ENCODE measurements around the gene GSTM2. TPM values are rescaled to one million over a fixed set of nuclear protein-coding genes. Genes with fewer than 3 reads are reported as not detected.

GSTM2 gene
- total RNA-seq, 4 donors from 2014 or later = 27.0 to 87.5 (median 57.2) TPM

DNA sequence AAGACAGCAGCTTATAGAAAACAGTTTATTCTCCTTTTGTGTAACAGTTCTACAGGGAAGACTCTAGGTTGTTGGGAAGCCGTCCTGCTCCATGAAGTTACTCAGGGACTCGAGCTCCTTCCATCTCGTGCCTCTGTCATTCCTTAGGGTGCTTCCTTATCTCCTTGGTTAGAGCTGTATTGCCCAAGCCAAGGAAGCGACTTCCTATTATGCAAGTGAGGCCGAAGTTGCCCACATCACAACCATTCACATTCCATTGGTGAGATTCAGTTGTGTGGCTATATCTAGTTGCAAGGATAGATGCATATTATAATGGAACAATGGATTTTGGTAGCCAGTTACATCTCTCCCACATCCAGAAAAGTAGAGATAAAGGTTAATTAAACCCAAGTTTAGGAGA is 53.2 kb downstream of the GSTM2 start:
- no peak for DNase-seq
- Histone ChIP-seq H3K9me3 (no peaks in the 10 kb centered on the region), H3K36me3 (no peaks in the 10 kb centered on the region), H3K27ac (no peak overlapping the region), H3K4me3 (no peak overlapping the region), H3K27me3 (no peaks in the 10 kb centered on the region), H3K4me1 (peaks cover 0 to 4% (median under 1%) of the 10 kb centered on the region in 4 donors)
- TF ChIP-seq POLR2AphosphoS5 (IDR thresholded peaks at IDR 0.05) (no peak), POLR2A (IDR thresholded peaks at IDR 0.05) (no peak), EP300 (IDR thresholded peaks at IDR 0.05; ENCODE audit: low read depth) (no peak)
- TF ChIP-seq, protein P1, sequence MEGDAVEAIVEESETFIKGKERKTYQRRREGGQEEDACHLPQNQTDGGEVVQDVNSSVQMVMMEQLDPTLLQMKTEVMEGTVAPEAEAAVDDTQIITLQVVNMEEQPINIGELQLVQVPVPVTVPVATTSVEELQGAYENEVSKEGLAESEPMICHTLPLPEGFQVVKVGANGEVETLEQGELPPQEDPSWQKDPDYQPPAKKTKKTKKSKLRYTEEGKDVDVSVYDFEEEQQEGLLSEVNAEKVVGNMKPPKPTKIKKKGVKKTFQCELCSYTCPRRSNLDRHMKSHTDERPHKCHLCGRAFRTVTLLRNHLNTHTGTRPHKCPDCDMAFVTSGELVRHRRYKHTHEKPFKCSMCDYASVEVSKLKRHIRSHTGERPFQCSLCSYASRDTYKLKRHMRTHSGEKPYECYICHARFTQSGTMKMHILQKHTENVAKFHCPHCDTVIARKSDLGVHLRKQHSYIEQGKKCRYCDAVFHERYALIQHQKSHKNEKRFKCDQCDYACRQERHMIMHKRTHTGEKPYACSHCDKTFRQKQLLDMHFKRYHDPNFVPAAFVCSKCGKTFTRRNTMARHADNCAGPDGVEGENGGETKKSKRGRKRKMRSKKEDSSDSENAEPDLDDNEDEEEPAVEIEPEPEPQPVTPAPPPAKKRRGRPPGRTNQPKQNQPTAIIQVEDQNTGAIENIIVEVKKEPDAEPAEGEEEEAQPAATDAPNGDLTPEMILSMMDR (IDR thresholded peaks at IDR 0.05) = no peak
- in situ Hi-C loops (cut with MboI; ENCODE audit: low pct_ligation_motif_present in 1 of 4, low pct_unique_long_range_greater_than_20kb in 1 of 4, low sequenced_read_pairs in 3 of 4) (loop anchor here in 1 of 4 donors (5.0 kb wide), 1 partner anchor 49 kb away; no protein-coding TSS in a partner anchor), intact Hi-C loops (cut with DNase I; ENCODE audit: low total_unique reads) (no loop called here)
- 90% methylated on average over 5 of the region's 5 CpGs; no CpG with 5 or more reads in 1 of the 2 donors for WGBS, 2 donors (ENCODE audit: low coverage in 1 of 2)

DNA sequence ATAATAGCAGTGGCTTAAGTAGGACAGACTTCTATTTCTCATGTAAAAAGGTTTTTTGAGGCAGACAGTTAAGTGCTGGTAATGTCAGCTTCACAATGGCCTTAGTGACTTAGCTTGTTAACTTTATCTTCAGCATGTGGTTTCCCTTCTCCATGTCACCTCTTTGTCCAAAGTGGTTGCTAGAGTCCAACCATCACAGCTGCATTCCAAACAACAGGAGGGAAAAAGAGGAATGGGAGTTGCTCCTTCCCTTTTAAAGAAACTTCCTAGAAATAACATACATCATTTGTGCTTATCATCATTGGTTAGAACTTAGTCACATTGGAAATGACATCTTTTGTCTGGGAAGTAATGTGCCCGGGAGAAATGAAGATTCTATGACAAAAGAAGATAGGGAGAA is 54.1 kb downstream of the GSTM2 start:
- H3K36me3 ChIP-seq = no peaks in the 10 kb centered on the region
- intact Hi-C loops (cut with DNase I; ENCODE audit: low total_unique reads) = no loop called here
- no peaks in the 10 kb centered on the region for H3K27me3 ChIP-seq
- in situ Hi-C loops (cut with MboI; ENCODE audit: low pct_ligation_motif_present in 1 of 4, low pct_unique_long_range_greater_than_20kb in 1 of 4, low sequenced_read_pairs in 3 of 4) = loop anchor here in 1 of 4 donors (5.0 kb wide), 1 partner anchor 50 kb away; no protein-coding TSS in a partner anchor
- WGBS, 2 donors (ENCODE audit: low coverage in 1 of 2) = 87% methylated on average over 1 of the region's 1 CpG; no CpG with 5 or more reads in 1 of the 2 donors
- H3K27ac ChIP-seq = no peak overlapping the region
- TF ChIP-seq POLR2AphosphoS5 (IDR thresholded peaks at IDR 0.05) (no peak), EP300 (IDR thresholded peaks at IDR 0.05; ENCODE audit: low read depth) (no peak), POLR2A (IDR thresholded peaks at IDR 0.05) (no peak)
- TF ChIP-seq, protein P1 (IDR thresholded peaks at IDR 0.05) = no peak
- H3K9me3 ChIP-seq = no peaks in the 10 kb centered on the region
- no peak for DNase-seq
- H3K4me3 ChIP-seq = no peak overlapping the region
- peaks cover 0 to 4% (median under 1%) of the 10 kb centered on the region in 4 donors for H3K4me1 ChIP-seq

DNA sequence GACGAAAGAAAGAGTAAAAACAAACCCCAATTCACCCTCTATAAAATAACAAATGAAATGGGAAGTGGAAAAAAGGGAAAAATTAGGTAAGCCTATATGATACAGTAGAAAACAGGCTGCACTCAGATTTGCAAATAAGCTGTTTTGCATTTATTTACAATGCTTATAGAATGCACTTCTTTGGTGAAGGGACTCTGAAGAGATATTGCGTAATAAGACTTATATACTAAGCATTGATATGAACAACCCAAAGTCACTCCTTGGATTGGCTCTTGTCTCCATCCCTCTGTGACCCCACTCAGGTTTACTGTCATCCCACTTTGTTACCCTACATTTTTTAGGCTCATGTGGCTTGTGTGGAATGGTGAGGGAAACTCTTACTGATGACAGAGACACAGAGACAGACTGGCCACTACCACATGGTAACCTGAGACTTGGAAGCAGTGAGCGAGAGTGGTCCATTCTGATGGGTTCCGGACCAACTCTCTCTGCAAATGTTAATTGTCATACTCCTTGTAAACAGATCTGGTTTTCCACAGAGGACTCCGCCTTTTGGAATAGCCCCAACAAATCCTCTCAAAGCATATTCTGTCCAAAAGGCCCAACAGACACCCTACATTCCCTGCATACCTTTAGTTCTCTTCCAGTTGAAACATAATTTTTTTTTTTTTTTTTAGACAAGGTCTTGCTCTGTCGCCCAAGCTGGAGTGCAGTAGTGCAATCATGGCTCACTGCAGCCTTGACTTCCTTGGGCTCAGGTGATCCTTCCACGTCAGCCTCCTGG is 55.2 kb downstream of the GSTM2 start:
- Histone ChIP-seq H3K27ac (no peak overlapping the region), H3K9me3 (no peaks in the 10 kb centered on the region), H3K27me3 (no peaks in the 10 kb centered on the region), H3K36me3 (no peaks in the 10 kb centered on the region), H3K4me1 (peaks cover 0 to 4% (median under 1%) of the 10 kb centered on the region in 4 donors), H3K4me3 (no peak overlapping the region)
- intact Hi-C loops (cut with DNase I; ENCODE audit: low total_unique reads) = no loop called here
- 44 to 77% methylated on average over 4 to 7 of the region's 7 CpGs for WGBS, 2 donors (ENCODE audit: low coverage in 1 of 2)
- in situ Hi-C loops (cut with MboI; ENCODE audit: low pct_ligation_motif_present in 1 of 4, low pct_unique_long_range_greater_than_20kb in 1 of 4, low sequenced_read_pairs in 3 of 4) = loop anchor here in 1 of 4 donors (5.0 kb wide), 1 partner anchor 51 kb away; no protein-coding TSS in a partner anchor
- no peak for TF ChIP-seq EP300 (IDR thresholded peaks at IDR 0.05; ENCODE audit: low read depth)
- TF ChIP-seq POLR2AphosphoS5 (IDR thresholded peaks at IDR 0.05) = no peak
- TF ChIP-seq, protein P1 (IDR thresholded peaks at IDR 0.05) = no peak
- TF ChIP-seq POLR2A (IDR thresholded peaks at IDR 0.05) = no peak
- DNase-seq = no peak

Other genes starting within 250 kb of the GSTM2 start
- gene PSMA5, start 241.6 kb upstream of the GSTM2 start, total RNA-seq = 10 to 100 TPM; 28.4 to 41.8 (median 33.3) TPM
- 1 to 10 TPM in 1 of 4 donors, under 1 TPM in 3; 0.40 to 4.1 (median 0.44) TPM for gene SYPL2, start 201.5 kb upstream of the GSTM2 start, total RNA-seq
- 10 to 100 TPM in 1 of 4 donors, 1 to 10 TPM in 3; 2.7 to 12.3 (median 6.2) TPM for gene ATXN7L2, start 184.2 kb upstream of the GSTM2 start, total RNA-seq
- gene CYB561D1, start 174.0 kb upstream of the GSTM2 start, total RNA-seq = 10 to 100 TPM; 10.5 to 37.4 (median 17.3) TPM
- 1 to 10 TPM in 2 of 4 donors, under 1 TPM in 2; 0.60 to 8.1 (median 3.5) TPM for gene AMIGO1, start 158.3 kb upstream of the GSTM2 start, total RNA-seq
- gene GPR61, start 128.2 kb upstream of the GSTM2 start, total RNA-seq = not detected
- 1 to 10 TPM; 2.2 to 7.5 (median 5.1) TPM for gene GNAI3, start 119.4 kb upstream of the GSTM2 start, total RNA-seq
- not detected for gene GNAT2, start 48.4 kb upstream of the GSTM2 start, total RNA-seq
- 10 to 100 TPM; 21.3 to 59.7 (median 39.0) TPM for gene AMPD2, start 48.2 kb upstream of the GSTM2 start, total RNA-seq
- 100 to 1,000 TPM in 2 of 4 donors, 10 to 100 TPM in 2; 64.9 to 104 (median 94.8) TPM for gene GSTM4, start 12.0 kb upstream of the GSTM2 start, total RNA-seq
- gene GSTM1, start 19.8 kb downstream of the GSTM2 start, total RNA-seq = 10 to 100 TPM in 1 of 4 donors, not detected in 3; 18.1 TPM
- gene GSTM5, start 44.2 kb downstream of the GSTM2 start, total RNA-seq = 1 to 10 TPM in 2 of 4 donors, not detected in 2; 1.2 to 1.4 TPM
- 10 to 100 TPM in 3 of 4 donors, 1 to 10 TPM in 1; 8.2 to 34.1 (median 24.3) TPM for gene GSTM3, start 73.0 kb downstream of the GSTM2 start, total RNA-seq
- 100 to 1,000 TPM; 228 to 468 (median 363) TPM for gene EPS8L3, start 95.9 kb downstream of the GSTM2 start, total RNA-seq
- 10 to 100 TPM in 3 of 4 donors, 1 to 10 TPM in 1; 9.7 to 63.1 (median 14.4) TPM for gene CSF1, start 242.8 kb downstream of the GSTM2 start, total RNA-seq